Esophagus muscularis mucosa (tissue), 4 donors: Measurements from ENCODE around the gene HIGD1A. TPM values are rescaled to one million over a fixed set of nuclear protein-coding genes. Genes with fewer than 3 reads are reported as not detected.

Source experiments
- DNase-seq: peaks from one replicate; pipeline ENCODE4 v3.0.0-alpha.2; 2017; ENCODE audit errors: extremely low spot score
- H3K27ac ChIP-seq, 4 donors: fragments of 200-600 bp; sonication (generic); replicated peaks in 1 of 4; 1 replicate in 3 of 4; 2 replicates in 1 of 4; pipeline ENCODE4 v1.5.1; 2016 to 2019; ENCODE audit warnings: mild to moderate bottlenecking in 1 of 4
- H3K27me3 ChIP-seq, 4 donors: fragments of 200-600 bp; sonication (generic); one replicate each; pipeline versions ENCODE4 v1.5.1 to v1.6.0; 2016 to 2019
- H3K36me3 ChIP-seq, 4 donors: fragments of 200-600 bp; sonication (generic); one replicate each; pipeline ENCODE4 v1.5.1; 2016 to 2019
- H3K4me1 ChIP-seq, 4 donors: fragments of 200-600 bp; sonication (generic); one replicate each; pipeline ENCODE4 v1.5.1; 2016 to 2019
- H3K4me3 ChIP-seq, 4 donors: fragments of 200-600 bp; sonication (generic); 1 replicate in 2 of 4; 2 replicates in 2 of 4; pipeline ENCODE4 v1.5.1; 2016 to 2019; ENCODE audit warnings: mild to moderate bottlenecking in 4 of 4, moderate library complexity in 1 of 4
- H3K9me3 ChIP-seq, 4 donors: fragments of 200-600 bp; sonication (generic); 1 replicate in 3 of 4; 2 replicates in 1 of 4; pipeline ENCODE4 v1.5.1; 2016 to 2019
- CTCF ChIP-seq, 3 experiments: fragments of 200-600 bp in 2 of 3; fragments of 450-650 bp in 1 of 3; sonication (generic) in 2 of 3; IDR thresholded peaks; one replicate each; pipeline ENCODE4 v1.5.1; 2017 to 2019; ENCODE audit warnings: antibody characterized with exemption in 3 of 3, mild to moderate bottlenecking in 2 of 3, moderate library complexity in 1 of 3
- EP300 ChIP-seq: sonication (generic); formaldehyde crosslinking; IDR thresholded peaks from one replicate; pipeline ENCODE4 v1.6.1; 2017; ENCODE audit warnings: antibody characterized with exemption
- POLR2A ChIP-seq: fragments of 450-650 bp; IDR thresholded peaks from one replicate; pipeline ENCODE4 v1.6.1; 2017; ENCODE audit warnings: antibody characterized with exemption, moderate library complexity, mild to moderate bottlenecking, low read depth
- POLR2AphosphoS5 ChIP-seq, 2 donors: sonication (generic); formaldehyde crosslinking; IDR thresholded peaks; one replicate each; pipeline ENCODE4 v1.6.1; 2017; ENCODE audit warnings: antibody characterized with exemption in 2 of 2
- WGBS: methylation state at CpG from one replicate; pipeline ENCODE4 v1.1.5; 2018; 5-methylcytosine and 5-hydroxymethylcytosine counted together
- intact Hi-C: fragments of 100-400 bp; cut with DNase I; formaldehyde crosslinking; loops from one replicate; pipeline ENCODE4 v1.15.1; 2023
- total RNA-seq, 4 donors: library from RNA; depleted of rRNA; stranded (reverse); fragments of >200 nt; gene quantifications; one replicate each; pipeline versions ENCODE4 v1.1.0 to v1.2.1, GENCODE V29; 2016

The HIGD1A gene
- total RNA-seq, 4 donors from 2014 or later: 161 to 407 (median 272) TPM

- WGBS: 91% methylated on average over 5 of the region's 5 CpGs
- no peaks in the 10 kb centered on the region for H3K36me3 ChIP-seq
- no peak for TF ChIP-seq POLR2AphosphoS5 (IDR thresholded peaks at IDR 0.05)
- TF ChIP-seq CTCF (IDR thresholded peaks at IDR 0.05): no peak
- no peak for TF ChIP-seq EP300
- no peak for TF ChIP-seq POLR2A
Measured at GRCh38 chr3:42836150-42837123, 32.1 kb upstream of the HIGD1A start.

GRCh38 chr3:42831321-42831713, 27.0 kb upstream of the HIGD1A start:
- Histone ChIP-seq H3K9me3 (no peaks in the 10 kb centered on the region), H3K4me3 (no peak overlapping the region), H3K36me3 (no peaks in the 10 kb centered on the region), H3K4me1 (peaks cover 0 to 12% (median 11%) of the 10 kb centered on the region in 4 donors), H3K27ac (no peak overlapping the region), H3K27me3 (no peaks in the 10 kb centered on the region)
- no peak for TF ChIP-seq POLR2A
- peak; percentile 78 to 90 (median 83) for TF ChIP-seq CTCF (IDR thresholded peaks at IDR 0.05)
- peak; percentile 30 to 35 for TF ChIP-seq POLR2AphosphoS5 (IDR thresholded peaks at IDR 0.05)
- TF ChIP-seq EP300: no peak
- DNase-seq: no peak
- 20% methylated on average over 3 of the region's 3 CpGs for WGBS
- intact Hi-C loops: no loop called here

More at GRCh38 chr3:42836150-42837123, 32.1 kb upstream of the HIGD1A start:
- intact Hi-C loops: no loop called here
- H3K27me3 ChIP-seq: no peaks in the 10 kb centered on the region
- no peaks in the 10 kb centered on the region for H3K9me3 ChIP-seq
- no peak overlapping the region for H3K27ac ChIP-seq
- no peak overlapping the region for H3K4me3 ChIP-seq
- no peak for DNase-seq
- peaks cover 0 to 24% (median 18%) of the 10 kb centered on the region in 4 donors for H3K4me1 ChIP-seq

DNA sequence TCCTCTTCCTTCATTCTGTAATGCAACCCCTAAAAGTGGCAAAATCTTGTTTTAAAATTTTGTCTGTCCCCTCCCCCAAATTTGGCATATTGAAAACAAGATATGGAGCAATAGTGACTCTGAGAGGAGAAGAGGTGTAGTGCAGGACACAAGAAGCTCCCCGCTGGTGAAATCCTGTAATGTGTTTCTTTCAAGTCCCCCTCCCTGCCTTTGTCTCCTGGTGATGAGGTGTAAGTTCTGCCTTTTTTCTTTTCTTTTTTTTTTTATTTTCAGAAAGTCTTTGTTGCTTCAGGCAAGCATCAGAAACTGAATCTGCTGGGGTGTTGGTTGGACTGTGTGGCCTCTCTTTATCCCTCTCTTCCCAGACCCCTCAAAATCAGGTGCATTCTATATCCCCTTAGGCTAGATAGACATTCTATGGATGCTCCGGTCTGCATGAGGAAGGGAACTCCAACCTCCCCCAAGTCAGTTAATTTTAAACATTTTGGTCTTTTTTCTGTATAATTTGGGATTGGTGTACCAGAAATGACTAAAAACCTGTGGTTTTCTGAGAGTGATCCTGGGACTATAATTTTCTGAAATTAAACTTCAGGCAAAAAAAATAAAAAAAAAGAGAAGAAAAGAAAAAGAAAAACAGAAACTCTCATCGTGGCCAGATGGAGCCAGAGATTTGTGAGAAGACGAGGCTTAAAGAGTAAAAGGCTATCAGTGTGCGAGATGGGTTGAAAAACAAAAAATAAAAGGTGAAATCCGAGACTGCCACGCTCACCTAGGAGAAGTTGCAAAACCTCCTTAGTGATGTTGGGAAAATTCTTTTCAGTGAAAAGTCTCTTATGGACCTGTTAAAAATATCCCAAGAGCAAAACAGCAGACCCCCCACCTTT, 26.4 kb upstream of the HIGD1A start:
- intact Hi-C loops: no loop called here
- Histone ChIP-seq H3K4me3 (no peak overlapping the region), H3K36me3 (no peaks in the 10 kb centered on the region), H3K27me3 (no peaks in the 10 kb centered on the region), H3K4me1 (peaks cover 0 to 12% (median 11%) of the 10 kb centered on the region in 4 donors), H3K9me3 (no peaks in the 10 kb centered on the region), H3K27ac (no peak overlapping the region)
- DNase-seq: no peak
- WGBS: 40% methylated on average over 7 of the region's 7 CpGs
- TF ChIP-seq POLR2AphosphoS5 (IDR thresholded peaks at IDR 0.05): no peak
- no peak for TF ChIP-seq EP300
- TF ChIP-seq CTCF (IDR thresholded peaks at IDR 0.05): peak; percentile 57 to 76 (median 70)

GRCh38 chr3:42829628-42830436, 25.5 kb upstream of the HIGD1A start:
- peaks cover 0 to 12% (median 11%) of the 10 kb centered on the region in 4 donors for H3K4me1 ChIP-seq
- no peaks in the 10 kb centered on the region for H3K27me3 ChIP-seq
- TF ChIP-seq POLR2AphosphoS5 (IDR thresholded peaks at IDR 0.05): no peak
- no peak for TF ChIP-seq POLR2A
- no peak for TF ChIP-seq EP300
- TF ChIP-seq CTCF (IDR thresholded peaks at IDR 0.05): no peak
- WGBS: 86% methylated on average over 5 of the region's 5 CpGs
- no peak overlapping the region for H3K4me3 ChIP-seq
- H3K36me3 ChIP-seq: no peaks in the 10 kb centered on the region
- H3K9me3 ChIP-seq: no peaks in the 10 kb centered on the region
- no peak overlapping the region for H3K27ac ChIP-seq
- intact Hi-C loops: loop anchor here (2.0 kb wide), 1 partner anchor 49 kb away; no protein-coding TSS in a partner anchor
- DNase-seq: no peak
